T-cell (primary cell): ENCODE data around the gene LZIC. TPM values are rescaled to one million over a fixed set of nuclear protein-coding genes. Genes with fewer than 3 reads are reported as not detected.

Experiments used
- ATAC-seq, 4 experiments: fragments of 200-7000 bp in 3 of 4; fragments of 150-1000 bp in 1 of 4; cut with Tn5 transposase; replicated peaks in 1 of 4; 1 replicate in 3 of 4; 2 replicates in 1 of 4; pipeline ENCODE4 v1.10.0; 2021; ENCODE audit warnings: moderate library complexity in 3 of 4, mild to moderate bottlenecking in 2 of 4, moderate number of reproducible peaks in 1 of 4
- CTCF ChIA-PET, 2 donors: fragments of 300-600 bp; sonication (Branson Sonifier 250); formaldehyde crosslinking; loops; one replicate each; lab custom pipeline; 2022; ENCODE audit warnings: antibody characterized with exemption in 2 of 2; lab: Charles Lee
- POLR2A ChIA-PET, 2 donors: fragments of 300-600 bp; sonication (Branson Sonifier 250); formaldehyde crosslinking; loops; one replicate each; lab custom pipeline; 2022; ENCODE audit warnings: antibody characterized with exemption in 2 of 2; lab: Charles Lee
- DNase-seq, 35 experiments: peaks; one replicate each; pipeline versions ENCODE4 v3.0.0 to v3.0.0-alpha.2; 2013 to 2023
- H3K27ac ChIP-seq: one replicate; pipeline ENCODE4 v1.5.1; 2013; ENCODE audit warnings: low read length
- H3K27me3 ChIP-seq, 2 experiments: replicated peaks in 1 of 2; 1 replicate in 1 of 2; 2 replicates in 1 of 2; pipeline versions ENCODE4 v1.6.1 to v1.7.0; 2013; ENCODE audit warnings: low read length in 1 of 2, mixed read lengths in 1 of 2; ENCODE audit not compliant: control insufficient read depth in 2 of 2, insufficient read depth in 2 of 2; ENCODE audit errors: extremely low read depth in 1 of 2
- H3K36me3 ChIP-seq, 2 donors: 1 replicate in 1 of 2; 2 replicates in 1 of 2; pipeline versions ENCODE4 v1.6.1 to v1.7.0; 2013; ENCODE audit warnings: low read length in 1 of 2; ENCODE audit not compliant: control insufficient read depth in 2 of 2, insufficient read depth in 1 of 2; ENCODE audit errors: extremely low read depth in 1 of 2
- H3K4me1 ChIP-seq, 2 experiments: 1 replicate in 1 of 2; 2 replicates in 1 of 2; pipeline versions ENCODE4 v1.6.1 to v1.7.0; 2013; ENCODE audit warnings: low read length in 2 of 2, mixed read lengths in 1 of 2; ENCODE audit not compliant: insufficient read depth in 2 of 2, control insufficient read depth in 1 of 2; ENCODE audit errors: extremely low read depth in 1 of 2
- H3K4me3 ChIP-seq, 2 donors: 1 replicate in 1 of 2; 2 replicates in 1 of 2; pipeline versions ENCODE4 v1.5.1 to v1.7.0; 2013; ENCODE audit warnings: mild to moderate bottlenecking in 2 of 2, low read length in 1 of 2, moderate library complexity in 1 of 2; ENCODE audit not compliant: control insufficient read depth in 1 of 2; ENCODE audit errors: extremely low read depth in 1 of 2
- H3K9me3 ChIP-seq: 2 replicates; pipeline ENCODE4 v1.7.0; 2013
- H3K27ac Mint-ChIP-seq, 2 donors: one replicate each; pipeline ENCODE4 v1.8.0; 2020 to 2021; ENCODE audit warnings: mild to moderate bottlenecking in 2 of 2, mixed read lengths in 2 of 2
- H3K27me3 Mint-ChIP-seq, 2 donors: one replicate each; pipeline ENCODE4 v1.8.0; 2021 to 2022; ENCODE audit warnings: mixed read lengths in 2 of 2
- H3K36me3 Mint-ChIP-seq: one replicate; pipeline ENCODE4 v1.8.0; 2021; ENCODE audit warnings: mixed read lengths
- H3K4me1 Mint-ChIP-seq, 3 donors: one replicate each; pipeline ENCODE4 v1.8.0; 2020 to 2022; ENCODE audit warnings: mixed read lengths in 3 of 3, mild to moderate bottlenecking in 1 of 3
- H3K4me3 Mint-ChIP-seq, 3 donors: one replicate each; pipeline ENCODE4 v1.8.0; 2020 to 2022; ENCODE audit warnings: mild to moderate bottlenecking in 3 of 3, mixed read lengths in 3 of 3, moderate library complexity in 3 of 3
- H3K9me3 Mint-ChIP-seq, 3 donors: one replicate each; pipeline ENCODE4 v1.8.0; 2020 to 2022; ENCODE audit warnings: mixed read lengths in 3 of 3
- WGBS: methylation state at CpG from one replicate; pipeline ENCODE4 v1.1.5; 2013; ENCODE audit warnings: missing lambda C conversion rate; ENCODE audit not compliant: insufficient coverage; 5-methylcytosine and 5-hydroxymethylcytosine counted together
- total RNA-seq, 35 experiments: library from RNA in 6 of 35; stranded (reverse) in 6 of 35; fragments of 120-200 nt in 1 of 35; gene quantifications; one replicate each; pipeline versions ENCODE4 v1.2.1 to v1.2.4 and lab custom pipeline; 2013 to 2026

Gene LZIC
- total RNA-seq, 5 donors from 2014 or later (not counting 1 experiment from before 2014, with no cell fraction given), result 19.6 to 28.6 (median 22.0) TPM

GRCh38 chr1:9916452-9916851 lies 26.7 kb downstream of the LZIC start:
- Histone ChIP-seq H3K36me3 (no peaks in the 10 kb centered on the region), H3K27ac (no peak overlapping the region), H3K9me3 (no peaks in the 10 kb centered on the region), H3K4me1 (peaks cover 0 to 3% of the 10 kb centered on the region in 2 experiments), H3K27me3 (no peaks in the 10 kb centered on the region), H3K4me3 (no peak overlapping the region)
- POLR2A ChIA-PET, result interaction anchor here (0.6 kb wide), 4 partner anchors 26 to 1465 kb away, joined by 3 to 10 read pairs (median 7); no protein-coding TSS in a partner anchor
- Mint-ChIP-seq H3K36me3 (no peaks in the 10 kb centered on the region), H3K9me3 (no peaks in the 10 kb centered on the region), H3K4me3 (no peak overlapping the region), H3K27me3 (no peaks in the 10 kb centered on the region), H3K27ac (no peak overlapping the region), H3K4me1 (peaks cover 7 to 11% (median 9%) of the 10 kb centered on the region in 3 donors)
- CTCF ChIA-PET, result interaction anchor here (0.6 to 0.7 kb wide), 3 partner anchors 15 to 247 kb away, joined by 3 to 6 read pairs (median 3); no protein-coding TSS in a partner anchor
- ATAC-seq, result no peak
- DNase-seq, result no peak
- WGBS, result no CpG with 5 or more reads among the region's 2 CpGs

GRCh38 chr1:9914610-9914937 lies 28.6 kb downstream of the LZIC start:
- POLR2A ChIA-PET, result interaction anchor here in 1 of 2 donors (0.6 to 0.7 kb wide), 2 partner anchors 23 to 105 kb away, joined by 6 read pairs; no protein-coding TSS in a partner anchor
- peaks cover 14 to 19% (median 16%) of the 10 kb centered on the region in 3 donors for H3K4me1 Mint-ChIP-seq
- H3K4me1 ChIP-seq, result peaks cover 0 to 8% of the 10 kb centered on the region in 2 experiments

GRCh38 chr1:9912264-9912936 lies 30.8 kb downstream of the LZIC start:
- CTCF ChIA-PET, result no interaction called here
- Histone ChIP-seq H3K27me3 (no peaks in the 10 kb centered on the region), H3K4me1 (peaks cover 4 to 18% of the 10 kb centered on the region in 2 experiments), H3K36me3 (no peaks in the 10 kb centered on the region), H3K27ac (peak overlapping the region; percentile 44), H3K9me3 (no peaks in the 10 kb centered on the region), H3K4me3 (no peak overlapping the region)
- peak overlapping the region; percentile 26 to 66 (median 50) for H3K4me3 Mint-ChIP-seq
- H3K27me3 Mint-ChIP-seq, result no peaks in the 10 kb centered on the region
- DNase-seq (no peak), ATAC-seq (no peak)
- peaks cover 25 to 37% (median 31%) of the 10 kb centered on the region in 3 donors for H3K4me1 Mint-ChIP-seq
- no peaks in the 10 kb centered on the region for H3K9me3 Mint-ChIP-seq
- POLR2A ChIA-PET, result no interaction called here
- H3K27ac Mint-ChIP-seq, result peak overlapping the region; percentile 71 to 87
- 91% methylated on average over 7 of the region's 12 CpGs for WGBS
- H3K36me3 Mint-ChIP-seq, result no peaks in the 10 kb centered on the region

More at GRCh38 chr1:9914610-9914937, 28.6 kb downstream of the LZIC start:
- ATAC-seq, result no peak
- Mint-ChIP-seq H3K27me3 (no peaks in the 10 kb centered on the region), H3K36me3 (no peaks in the 10 kb centered on the region), H3K27ac (no peak overlapping the region), H3K4me3 (no peak overlapping the region), H3K9me3 (no peaks in the 10 kb centered on the region)
- Histone ChIP-seq H3K4me3 (no peak overlapping the region), H3K36me3 (no peaks in the 10 kb centered on the region), H3K9me3 (no peaks in the 10 kb centered on the region), H3K27me3 (no peaks in the 10 kb centered on the region), H3K27ac (no peak overlapping the region)
- CTCF ChIA-PET, result interaction anchor here in 1 of 2 donors (0.6 kb wide), 1 partner anchor 122 kb away, joined by 3 read pairs; no protein-coding TSS in a partner anchor
- no peak for DNase-seq
- WGBS, result 86% methylated on average over 1 of the region's 2 CpGs

GRCh38 chr1:9910423-9911178 lies 32.6 kb downstream of the LZIC start:
- ATAC-seq (peak; percentile 90 to 92 (median 92)), DNase-seq (peak; percentile 99 to 100 (median 100))
- ChIA-PET CTCF (interaction anchor here in 1 of 2 donors (0.6 to 1.2 kb wide), 3 partner anchors 32 to 35 kb away, joined by 4 to 6 read pairs (median 4); partner anchors contain the start of genes LZIC and NMNAT1), POLR2A (interaction anchor here in 1 of 2 donors (1.2 kb wide), 1 partner anchor 33 kb away, joined by 5 read pairs; the partner anchor contains the start of genes LZIC and NMNAT1)
- H3K27me3 ChIP-seq, result no peaks in the 10 kb centered on the region
- Mint-ChIP-seq H3K4me1 (peaks cover 27 to 38% (median 31%) of the 10 kb centered on the region in 3 donors), H3K27ac (peak overlapping the region; percentile 96 to 99), H3K4me3 (peak overlapping the region; percentile 92 to 94 (median 92)), H3K36me3 (no peaks in the 10 kb centered on the region), H3K27me3 (no peaks in the 10 kb centered on the region), H3K9me3 (no peaks in the 10 kb centered on the region)
- H3K4me1 ChIP-seq, result peaks cover 4 to 18% of the 10 kb centered on the region in 2 experiments
- peak overlapping the region; percentile 70 for H3K27ac ChIP-seq
- no peaks in the 10 kb centered on the region for H3K36me3 ChIP-seq
- H3K9me3 ChIP-seq, result no peaks in the 10 kb centered on the region
- H3K4me3 ChIP-seq, result peak overlapping the region; percentile 90 to 91
- 0% methylated on average over 36 of the region's 45 CpGs for WGBS

GRCh38 chr1:9910076-9910422 lies 33.1 kb downstream of the LZIC start, which contains the start of gene CTNNBIP1:
Gene CTNNBIP1 (minus strand): TSS chr1:9910269. CDS start chr1:9872064, 38,205 bp downstream.
- Histone ChIP-seq H3K4me1 (peaks cover 4 to 18% of the 10 kb centered on the region in 2 experiments), H3K4me3 (peak within 1 kb of the TSS; percentile 90 to 91), H3K27ac (peak within 1 kb of the TSS; percentile 70), H3K36me3 (no peaks in the 10 kb centered on the region), H3K27me3 (no peaks in the 10 kb centered on the region), H3K9me3 (no peaks in the 10 kb centered on the region)
- ATAC-seq (peak; percentile 80 to 86 (median 84)), DNase-seq (no peak)
- H3K36me3 Mint-ChIP-seq, result no peaks in the 10 kb centered on the region
- POLR2A ChIA-PET, result interaction anchor here in 1 of 2 donors (1.2 kb wide), 1 partner anchor 33 kb away, joined by 5 read pairs; the partner anchor contains the start of genes LZIC and NMNAT1
- H3K9me3 Mint-ChIP-seq, result no peaks in the 10 kb centered on the region
- H3K27ac Mint-ChIP-seq, result peak within 1 kb of the TSS; percentile 96 to 99
- peak within 1 kb of the TSS; percentile 93 to 99 (median 96) for H3K4me3 Mint-ChIP-seq
- H3K27me3 Mint-ChIP-seq, result no peaks in the 10 kb centered on the region
- WGBS, result 0% methylated on average over 52 of the region's 55 CpGs
- CTCF ChIA-PET, result interaction anchor here in 1 of 2 donors (1.2 kb wide), 1 partner anchor 33 kb away, joined by 6 read pairs; the partner anchor contains the start of genes LZIC and NMNAT1
- peaks cover 27 to 40% (median 34%) of the 10 kb centered on the region in 3 donors for H3K4me1 Mint-ChIP-seq
